ACC112 (cell line): ENCODE results near the gene NEK6.

Experiments used
- H2AFZ ChIP-seq: fragments of 200-600 bp; sonication (generic); one replicate; pipeline ENCODE4 v1.6.0; 2017; ENCODE audit warnings: antibody characterized with exemption, low read length; ENCODE audit not compliant: unreplicated experiment
- H3K27ac ChIP-seq: fragments of 200-600 bp; sonication (generic); 2 replicates; pipeline ENCODE4 v1.5.1; 2014; ENCODE audit warnings: low read depth, mild to moderate bottlenecking, antibody characterized with exemption, low read length, moderate library complexity
- H3K27me3 ChIP-seq: fragments of 200-600 bp; sonication (generic); 2 replicates; pipeline ENCODE4 v1.6.1; 2014; ENCODE audit warnings: mild to moderate bottlenecking, antibody characterized with exemption, low read length, moderate library complexity, mixed read lengths; ENCODE audit not compliant: insufficient read depth
- H3K36me3 ChIP-seq: fragments of 200-600 bp; sonication (generic); 2 replicates; pipeline ENCODE4 v1.6.1; 2016; ENCODE audit warnings: mild to moderate bottlenecking, antibody characterized with exemption, low read length, moderate library complexity, mixed read lengths; ENCODE audit not compliant: insufficient read depth
- H3K4me1 ChIP-seq: fragments of 200-600 bp; sonication (generic); one replicate; pipeline ENCODE4 v1.6.1; 2016; ENCODE audit warnings: low read length, mixed read lengths; ENCODE audit not compliant: insufficient read depth, unreplicated experiment, control insufficient read depth
- H3K4me3 ChIP-seq: fragments of 200-600 bp; sonication (generic); 2 replicates; pipeline ENCODE4 v1.5.1; 2014; ENCODE audit warnings: mild to moderate bottlenecking, low read depth, low read length
- H3K79me2 ChIP-seq: fragments of 200-600 bp; sonication (generic); one replicate; pipeline ENCODE4 v1.6.0; 2016; ENCODE audit warnings: low read length; ENCODE audit not compliant: control insufficient read depth, unreplicated experiment, insufficient read depth

Gene NEK6

DNA sequence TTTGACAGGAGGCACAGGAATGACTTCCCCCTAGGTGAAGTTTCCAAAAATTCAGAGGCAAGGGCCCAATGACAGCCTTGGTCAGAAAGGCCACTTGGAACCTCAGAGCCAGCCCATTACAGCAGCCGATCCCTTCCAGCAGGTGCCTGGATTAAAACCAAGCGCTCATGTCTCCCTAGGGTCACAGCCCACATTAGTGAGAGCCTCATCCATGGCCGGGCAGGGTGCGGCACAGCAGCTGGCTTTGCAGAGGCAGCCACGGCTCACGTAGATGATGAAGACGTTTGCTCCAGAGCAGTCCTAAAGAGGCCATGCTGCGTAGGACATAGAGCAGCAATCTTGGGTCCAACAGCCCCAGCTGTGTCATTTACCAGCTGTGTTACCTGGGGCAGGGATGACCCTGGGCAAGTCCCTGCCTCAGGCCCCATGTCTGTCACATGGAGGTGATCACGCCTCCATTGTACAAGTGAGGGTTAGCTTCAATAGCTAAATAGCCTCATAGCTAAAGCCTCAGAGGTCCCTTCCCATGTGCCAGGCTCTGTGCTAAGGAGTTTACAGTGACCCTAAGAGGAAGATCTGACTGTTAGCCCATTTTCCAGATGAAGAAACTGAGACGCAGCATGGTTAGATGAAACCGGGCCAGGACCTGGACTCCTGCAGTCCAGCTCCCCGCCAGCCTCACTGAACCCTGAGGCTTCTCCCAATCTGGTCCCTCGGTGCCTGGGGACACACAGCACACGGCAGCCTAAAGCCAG, 39.2 kb downstream of the NEK6 start:
- Histone ChIP-seq H3K4me3 (no peak overlapping the region), H3K27ac (peak overlapping the region; percentile 60), H3K27me3 (no peaks in the 10 kb centered on the region), H3K36me3 (no peaks in the 10 kb centered on the region; the same call in 1 of the 2 replicates), H3K79me2 (peaks cover 96% of the 10 kb centered on the region), H3K4me1 (peaks cover 84% of the 10 kb centered on the region), H2AFZ (no peak overlapping the region)

DNA sequence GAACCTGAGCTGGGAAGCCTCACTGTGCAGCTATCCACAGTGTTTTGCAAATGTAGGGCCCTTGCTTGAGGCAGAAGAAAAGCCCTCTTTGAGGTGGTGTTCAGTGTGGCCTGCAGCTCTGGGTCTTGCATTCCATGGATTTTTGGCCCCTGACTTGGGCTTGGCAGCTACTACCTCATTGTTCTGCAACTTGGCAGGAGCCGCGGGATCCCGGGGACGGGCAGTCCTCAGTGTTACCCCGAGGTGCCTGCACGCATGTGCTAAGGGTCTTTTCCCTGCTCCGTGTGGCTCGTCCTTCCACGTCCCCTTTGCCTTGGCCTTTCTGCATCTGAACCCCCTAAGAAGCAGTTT, 39.8 kb downstream of the NEK6 start:
- H3K4me1 ChIP-seq, result peaks cover 79% of the 10 kb centered on the region

DNA sequence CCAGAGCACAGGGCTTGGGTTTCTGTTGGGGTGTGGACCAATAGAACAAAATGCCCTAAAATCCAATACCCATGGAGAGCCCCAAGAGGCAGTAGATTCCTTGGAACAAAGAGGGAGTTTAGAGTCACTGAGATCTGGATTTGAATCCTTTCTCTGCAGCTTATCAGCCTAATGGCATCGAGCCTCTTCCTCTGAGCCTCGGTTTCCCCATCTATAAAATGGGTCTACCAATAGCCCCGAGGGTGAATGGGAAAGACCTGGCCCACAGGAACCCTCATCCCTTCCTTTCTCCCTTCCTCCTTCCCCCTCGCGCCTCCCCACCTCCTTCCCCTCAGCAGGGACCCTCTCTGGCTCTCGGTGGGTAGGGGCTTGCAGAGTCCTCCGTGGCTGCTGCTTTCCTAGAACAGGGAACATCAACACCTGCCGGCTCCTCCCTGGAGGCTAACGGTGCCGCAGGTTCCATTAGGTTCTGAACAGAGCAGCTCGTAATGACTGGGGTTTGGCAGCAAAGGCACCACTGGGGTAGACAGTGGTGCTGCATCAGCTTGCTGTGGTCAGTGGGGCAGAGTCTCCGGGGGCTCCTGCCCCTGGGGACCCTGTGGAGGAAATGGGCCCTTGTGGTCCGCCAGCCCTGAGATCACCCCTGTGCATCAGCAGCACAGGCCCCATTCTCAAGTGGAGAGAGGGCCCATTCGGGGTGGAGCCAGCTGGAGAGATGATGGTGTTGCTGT, 40.3 kb downstream of the NEK6 start:
- H3K36me3 ChIP-seq, result no peaks in the 10 kb centered on the region; the same call in 1 of the 2 replicates
- peaks cover 73% of the 10 kb centered on the region for H3K4me1 ChIP-seq
- no peak overlapping the region for H2AFZ ChIP-seq
- peaks cover 93% of the 10 kb centered on the region for H3K79me2 ChIP-seq
- peak overlapping the region; percentile 63 for H3K27ac ChIP-seq
- no peaks in the 10 kb centered on the region for H3K27me3 ChIP-seq
- H3K4me3 ChIP-seq, result no peak overlapping the region

More for the DNA sequence above, 39.8 kb downstream of the NEK6 start:
- Histone ChIP-seq H3K79me2 (peaks cover 93% of the 10 kb centered on the region), H3K4me3 (no peak overlapping the region), H3K36me3 (no peaks in the 10 kb centered on the region; the same call in 1 of the 2 replicates), H3K27ac (peak overlapping the region; percentile 63), H2AFZ (no peak overlapping the region), H3K27me3 (no peaks in the 10 kb centered on the region)

DNA sequence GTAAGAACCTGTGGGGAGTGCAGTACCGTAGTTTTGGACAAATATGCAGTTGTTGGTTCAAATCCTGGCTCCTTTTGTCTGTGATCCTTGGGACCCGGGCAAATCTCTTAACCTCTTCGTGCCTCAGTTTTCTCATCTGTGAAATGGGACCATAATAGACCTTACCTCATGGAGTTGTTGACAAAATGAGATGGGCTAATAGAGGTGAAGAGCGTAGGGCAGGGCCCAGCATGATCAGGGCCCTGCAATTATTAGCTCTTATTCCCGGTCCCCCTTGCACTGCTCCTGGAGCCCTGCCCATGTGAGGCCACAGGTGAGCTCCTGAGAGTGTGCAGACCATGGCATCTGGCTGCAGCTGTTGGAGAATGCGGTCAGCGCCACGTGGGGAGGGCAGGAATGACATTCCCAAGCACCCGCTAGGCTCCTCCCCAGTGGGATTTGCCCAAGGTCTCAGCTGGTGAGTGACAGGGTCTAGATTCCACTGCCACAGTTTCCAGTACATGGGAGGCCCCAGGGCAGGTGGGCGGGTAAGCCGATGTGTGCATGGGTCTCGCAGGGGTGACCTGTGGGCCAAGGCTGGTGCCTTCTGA, 41.0 kb downstream of the NEK6 start:
- no peak overlapping the region for H2AFZ ChIP-seq
- H3K4me1 ChIP-seq, result peaks cover 67% of the 10 kb centered on the region
- H3K79me2 ChIP-seq, result peaks cover 87% of the 10 kb centered on the region
- no peak overlapping the region for H3K4me3 ChIP-seq
- H3K36me3 ChIP-seq, result peaks cover 2% of the 10 kb centered on the region; the same call in 1 of the 2 replicates
- H3K27ac ChIP-seq, result peak overlapping the region; percentile 63
- no peaks in the 10 kb centered on the region for H3K27me3 ChIP-seq

GRCh38 chr9:124299515-124300090, 41.9 kb downstream of the NEK6 start:
- H2AFZ ChIP-seq, result no peak overlapping the region
- no peak overlapping the region for H3K4me3 ChIP-seq
- peaks cover 82% of the 10 kb centered on the region for H3K79me2 ChIP-seq
- H3K36me3 ChIP-seq, result peaks cover 11% of the 10 kb centered on the region
- no peaks in the 10 kb centered on the region for H3K27me3 ChIP-seq
- no peak overlapping the region for H3K27ac ChIP-seq
- H3K4me1 ChIP-seq, result peaks cover 58% of the 10 kb centered on the region

GRCh38 chr9:124300312-124300711, 42.6 kb downstream of the NEK6 start:
- H3K4me1 ChIP-seq, result peaks cover 60% of the 10 kb centered on the region
- no peak overlapping the region for H3K4me3 ChIP-seq
- H3K79me2 ChIP-seq, result peaks cover 77% of the 10 kb centered on the region
- H3K27me3 ChIP-seq, result no peaks in the 10 kb centered on the region
- no peak overlapping the region for H2AFZ ChIP-seq
- H3K36me3 ChIP-seq, result peaks cover 16% of the 10 kb centered on the region
- no peak overlapping the region for H3K27ac ChIP-seq

GRCh38 chr9:124302921-124303320, 45.2 kb downstream of the NEK6 start:
- no peak overlapping the region for H3K4me3 ChIP-seq
- no peaks in the 10 kb centered on the region for H3K27me3 ChIP-seq
- peaks cover 25% of the 10 kb centered on the region for H3K36me3 ChIP-seq
- peaks cover 70% of the 10 kb centered on the region for H3K79me2 ChIP-seq
- no peak overlapping the region for H3K27ac ChIP-seq
- no peak overlapping the region for H2AFZ ChIP-seq
- peaks cover 58% of the 10 kb centered on the region for H3K4me1 ChIP-seq

DNA sequence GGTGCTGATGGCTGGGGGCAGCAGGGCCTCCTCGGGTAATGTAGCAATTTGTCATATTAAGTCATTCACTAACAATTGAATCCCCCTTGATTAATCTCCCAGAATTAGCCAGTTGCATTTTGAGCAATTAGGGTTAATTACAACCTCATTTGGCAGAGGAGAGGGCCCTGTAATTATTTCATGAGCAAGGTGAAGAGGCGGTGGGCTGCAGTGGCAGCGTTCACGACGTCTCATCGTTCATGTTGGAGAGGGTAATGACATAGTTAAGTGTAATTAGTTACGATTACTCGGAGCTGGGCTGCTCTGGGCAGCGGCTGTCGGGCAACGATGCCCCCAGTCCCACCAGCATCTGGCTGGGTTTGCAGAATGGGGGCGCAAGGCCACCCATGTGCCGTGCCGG, 46.0 kb downstream of the NEK6 start:
- H3K36me3 ChIP-seq, result peaks cover 25% of the 10 kb centered on the region
- H3K27ac ChIP-seq, result no peak overlapping the region
- peaks cover 69% of the 10 kb centered on the region for H3K79me2 ChIP-seq

DNA sequence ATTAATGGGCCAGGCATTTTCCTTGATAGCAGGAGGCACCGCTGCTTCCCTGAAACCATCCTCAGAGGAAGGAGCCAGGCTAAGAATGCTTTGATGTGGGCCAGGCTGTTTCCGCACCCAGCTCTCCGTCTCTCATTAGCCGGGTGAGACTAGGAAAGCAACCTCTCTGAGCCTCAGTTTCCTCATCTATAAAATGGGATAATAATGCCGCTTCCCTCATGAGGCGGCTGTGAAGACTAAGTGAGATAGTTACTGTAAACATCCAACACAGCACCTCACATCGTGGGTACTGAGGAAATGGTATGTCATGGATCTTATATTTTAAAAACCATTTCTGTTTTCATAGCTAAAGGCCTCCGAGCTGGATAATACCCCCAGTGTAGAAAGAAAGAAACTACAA, 46.5 kb downstream of the NEK6 start:
- H3K27ac ChIP-seq, result peak overlapping the region; percentile 22; the same call in 1 of the 2 replicates
- peaks cover 25% of the 10 kb centered on the region for H3K36me3 ChIP-seq
- H3K4me3 ChIP-seq, result no peak overlapping the region
- no peaks in the 10 kb centered on the region for H3K27me3 ChIP-seq
- H2AFZ ChIP-seq, result no peak overlapping the region
- H3K4me1 ChIP-seq, result peaks cover 53% of the 10 kb centered on the region
- peaks cover 69% of the 10 kb centered on the region for H3K79me2 ChIP-seq

More for the DNA sequence above, 46.0 kb downstream of the NEK6 start:
- no peak overlapping the region for H2AFZ ChIP-seq
- H3K4me3 ChIP-seq, result no peak overlapping the region
- peaks cover 53% of the 10 kb centered on the region for H3K4me1 ChIP-seq
- no peaks in the 10 kb centered on the region for H3K27me3 ChIP-seq

DNA sequence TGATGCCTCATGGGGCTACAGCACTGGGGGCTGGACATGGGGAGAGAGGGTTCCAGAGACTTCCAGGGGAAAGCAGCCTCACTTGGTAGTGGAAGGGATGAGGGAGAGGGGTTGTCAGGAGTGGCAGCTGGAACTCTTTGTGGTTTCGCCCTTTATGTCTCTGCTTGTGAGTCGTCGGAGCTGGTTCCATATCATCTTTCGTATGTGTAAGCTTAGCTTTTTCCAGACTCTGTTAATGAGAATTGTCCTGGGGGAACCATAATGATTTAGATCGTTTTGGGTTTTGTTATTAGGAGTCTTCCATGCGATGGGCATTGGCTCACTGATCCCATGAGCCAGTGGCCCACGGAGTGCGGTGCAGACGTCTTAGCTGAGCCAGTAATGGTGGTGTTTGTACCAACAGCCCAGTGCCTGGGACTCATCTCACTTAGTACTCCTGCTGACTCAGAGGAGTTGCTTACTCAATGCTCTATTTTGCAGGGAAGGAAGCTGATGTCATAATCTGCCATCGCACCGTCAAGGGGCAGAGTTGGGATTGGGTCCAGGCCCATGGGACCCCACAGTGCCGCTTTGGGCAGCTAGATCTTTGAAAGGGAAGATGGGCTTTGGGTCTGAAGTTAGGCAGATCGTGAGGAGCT, 48.5 kb downstream of the NEK6 start:
- peaks cover 68% of the 10 kb centered on the region for H3K79me2 ChIP-seq
- peak overlapping the region; percentile 32; the same call in 1 of the 2 replicates for H3K4me3 ChIP-seq
- peaks cover 25% of the 10 kb centered on the region for H3K36me3 ChIP-seq
- H3K27me3 ChIP-seq, result no peaks in the 10 kb centered on the region
- peaks cover 46% of the 10 kb centered on the region for H3K4me1 ChIP-seq
- H3K27ac ChIP-seq, result peak overlapping the region; percentile 95
- no peak overlapping the region for H2AFZ ChIP-seq
